ENCODE measurements around the gene SYTL1.

DNA sequence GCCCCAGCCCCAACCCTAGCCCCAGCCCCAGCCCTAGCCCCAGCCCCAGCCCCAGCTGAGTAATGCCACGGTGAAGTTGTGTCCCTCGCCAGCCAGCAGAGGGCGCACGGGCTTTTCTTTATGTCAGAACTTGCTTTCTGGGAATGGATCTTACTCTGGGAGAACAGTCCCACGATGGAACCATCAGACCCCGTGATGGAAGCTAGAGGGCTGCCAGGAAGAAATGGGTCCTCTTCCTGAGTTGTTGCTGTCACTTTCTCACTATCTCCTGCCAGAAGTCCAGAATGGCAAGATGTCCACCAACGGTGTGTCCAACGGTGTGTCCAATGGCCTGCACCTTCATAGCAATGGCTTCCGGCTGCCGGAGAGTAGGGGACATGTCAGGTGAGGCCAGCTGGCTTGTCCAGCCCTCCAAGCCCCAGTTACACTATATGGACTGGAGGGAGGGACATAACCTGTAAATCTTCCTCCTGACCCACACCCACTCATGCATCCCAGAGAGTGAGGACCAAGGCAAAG lies 45.0 kb upstream of the SYTL1 start:
- TF ChIP-seq, protein P1, sequence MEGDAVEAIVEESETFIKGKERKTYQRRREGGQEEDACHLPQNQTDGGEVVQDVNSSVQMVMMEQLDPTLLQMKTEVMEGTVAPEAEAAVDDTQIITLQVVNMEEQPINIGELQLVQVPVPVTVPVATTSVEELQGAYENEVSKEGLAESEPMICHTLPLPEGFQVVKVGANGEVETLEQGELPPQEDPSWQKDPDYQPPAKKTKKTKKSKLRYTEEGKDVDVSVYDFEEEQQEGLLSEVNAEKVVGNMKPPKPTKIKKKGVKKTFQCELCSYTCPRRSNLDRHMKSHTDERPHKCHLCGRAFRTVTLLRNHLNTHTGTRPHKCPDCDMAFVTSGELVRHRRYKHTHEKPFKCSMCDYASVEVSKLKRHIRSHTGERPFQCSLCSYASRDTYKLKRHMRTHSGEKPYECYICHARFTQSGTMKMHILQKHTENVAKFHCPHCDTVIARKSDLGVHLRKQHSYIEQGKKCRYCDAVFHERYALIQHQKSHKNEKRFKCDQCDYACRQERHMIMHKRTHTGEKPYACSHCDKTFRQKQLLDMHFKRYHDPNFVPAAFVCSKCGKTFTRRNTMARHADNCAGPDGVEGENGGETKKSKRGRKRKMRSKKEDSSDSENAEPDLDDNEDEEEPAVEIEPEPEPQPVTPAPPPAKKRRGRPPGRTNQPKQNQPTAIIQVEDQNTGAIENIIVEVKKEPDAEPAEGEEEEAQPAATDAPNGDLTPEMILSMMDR (IDR thresholded peaks at IDR 0.05; ENCODE audit: insufficient read depth, low read length): peak; percentile 71
- TF ChIP-seq POLR2AphosphoS5 (IDR thresholded peaks at IDR 0.05; ENCODE audit: low read depth) (no peak), SPI1 (IDR thresholded peaks at IDR 0.05; ENCODE audit: borderline replicate concordance, low read depth) (no peak), REST (IDR thresholded peaks at IDR 0.05; ENCODE audit: insufficient replicate concordance, low read depth) (no peak), GABPA (IDR thresholded peaks at IDR 0.05; ENCODE audit: low read depth) (no peak)

Data from HL-60 (cell line).